ENCODE results near the gene ADORA2A. TPM values are rescaled to one million over a fixed set of nuclear protein-coding genes. Genes with fewer than 3 reads are reported as not detected.

Gene ADORA2A
- total and polyA plus RNA-seq, 2 of the 13 experiments (the other 11 are each of a cell fraction or from before 2014, with no cell fraction given), result 3.3 to 5.0 TPM

GRCh38 chr22:24486501-24486921 is 59.1 kb downstream of the ADORA2A start (continued):
- TF ChIP-seq, protein P1, sequence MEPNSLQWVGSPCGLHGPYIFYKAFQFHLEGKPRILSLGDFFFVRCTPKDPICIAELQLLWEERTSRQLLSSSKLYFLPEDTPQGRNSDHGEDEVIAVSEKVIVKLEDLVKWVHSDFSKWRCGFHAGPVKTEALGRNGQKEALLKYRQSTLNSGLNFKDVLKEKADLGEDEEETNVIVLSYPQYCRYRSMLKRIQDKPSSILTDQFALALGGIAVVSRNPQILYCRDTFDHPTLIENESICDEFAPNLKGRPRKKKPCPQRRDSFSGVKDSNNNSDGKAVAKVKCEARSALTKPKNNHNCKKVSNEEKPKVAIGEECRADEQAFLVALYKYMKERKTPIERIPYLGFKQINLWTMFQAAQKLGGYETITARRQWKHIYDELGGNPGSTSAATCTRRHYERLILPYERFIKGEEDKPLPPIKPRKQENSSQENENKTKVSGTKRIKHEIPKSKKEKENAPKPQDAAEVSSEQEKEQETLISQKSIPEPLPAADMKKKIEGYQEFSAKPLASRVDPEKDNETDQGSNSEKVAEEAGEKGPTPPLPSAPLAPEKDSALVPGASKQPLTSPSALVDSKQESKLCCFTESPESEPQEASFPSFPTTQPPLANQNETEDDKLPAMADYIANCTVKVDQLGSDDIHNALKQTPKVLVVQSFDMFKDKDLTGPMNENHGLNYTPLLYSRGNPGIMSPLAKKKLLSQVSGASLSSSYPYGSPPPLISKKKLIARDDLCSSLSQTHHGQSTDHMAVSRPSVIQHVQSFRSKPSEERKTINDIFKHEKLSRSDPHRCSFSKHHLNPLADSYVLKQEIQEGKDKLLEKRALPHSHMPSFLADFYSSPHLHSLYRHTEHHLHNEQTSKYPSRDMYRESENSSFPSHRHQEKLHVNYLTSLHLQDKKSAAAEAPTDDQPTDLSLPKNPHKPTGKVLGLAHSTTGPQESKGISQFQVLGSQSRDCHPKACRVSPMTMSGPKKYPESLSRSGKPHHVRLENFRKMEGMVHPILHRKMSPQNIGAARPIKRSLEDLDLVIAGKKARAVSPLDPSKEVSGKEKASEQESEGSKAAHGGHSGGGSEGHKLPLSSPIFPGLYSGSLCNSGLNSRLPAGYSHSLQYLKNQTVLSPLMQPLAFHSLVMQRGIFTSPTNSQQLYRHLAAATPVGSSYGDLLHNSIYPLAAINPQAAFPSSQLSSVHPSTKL (CRISPR knock-in tag; IDR thresholded peaks at IDR 0.05), result 0 out of 2 replicates have a peak, but pooled peaks have one; percentile 13
- TF ChIP-seq MAFF (IDR thresholded peaks at IDR 0.05; ENCODE audit: low read depth, low read length) (peak; percentile 41; the same call in 1 of the 2 replicates), ZNF33B (CRISPR knock-in tag; IDR thresholded peaks at IDR 0.05) (no peak), GATAD2A (CRISPR knock-in tag; IDR thresholded peaks at IDR 0.05) (0 out of 2 replicates have a peak, but pooled peaks have one; percentile 12), RBM39 (IDR thresholded peaks at IDR 0.05; ENCODE audit: low read depth, low read length, poor library complexity, severe bottlenecking) (no peak), LCORL (IDR thresholded peaks at IDR 0.05) (peak; percentile 61; the same call in 1 of the 2 replicates), LCORL (CRISPR knock-in tag; IDR thresholded peaks at IDR 0.05) (no peak), DZIP1 (CRISPR knock-in tag; IDR thresholded peaks at IDR 0.05) (no peak), ZNF230 (CRISPR knock-in tag; IDR thresholded peaks at IDR 0.05) (no peak), ZNF225 (CRISPR knock-in tag; IDR thresholded peaks at IDR 0.05) (no peak), NFE2L2 (IDR thresholded peaks at IDR 0.05; ENCODE audit: low read length) (peak; percentile 61; the same call in 1 of the 2 replicates)

All from HepG2 (cell line).